GM23338 (cell line): ENCODE results near the gene SLC35A3. TPM values are rescaled to one million over a fixed set of nuclear protein-coding genes. Genes with fewer than 3 reads are reported as not detected.

Experiments used
- ATAC-seq: fragments of 200-7000 bp; cut with Tn5 transposase; 3 replicates; pipeline ENCODE4 v1.9.1; 2020
- DNase-seq: peaks from one replicate; pipeline ENCODE4 v3.0.0-alpha.2; 2015; ENCODE audit warnings: low spot score
- H2AFZ ChIP-seq: fragments of 200-600 bp; sonication (generic); 2 replicates; pipeline ENCODE4 v1.8.0; 2016; ENCODE audit warnings: antibody characterized with exemption, mild to moderate bottlenecking, moderate library complexity
- H3F3A ChIP-seq: fragments of 200-600 bp; sonication (generic); replicated peaks from 2 replicates; pipeline ENCODE4 v1.8.0; 2017; ENCODE audit warnings: antibody characterized with exemption, mixed run types, low read depth
- H3K27ac ChIP-seq: fragments of 200-600 bp; sonication (generic); 2 replicates; pipeline ENCODE4 v1.6.1; 2016; ENCODE audit warnings: low read depth
- H3K27me3 ChIP-seq: fragments of 200-600 bp; sonication (generic); 2 replicates; pipeline ENCODE4 v1.8.0; 2016; ENCODE audit warnings: mild to moderate bottlenecking, mixed run types, moderate library complexity; ENCODE audit not compliant: insufficient read depth
- H3K36me3 ChIP-seq: fragments of 200-600 bp; sonication (generic); 2 replicates; pipeline ENCODE4 v1.8.0; 2016; ENCODE audit warnings: mild to moderate bottlenecking; ENCODE audit not compliant: insufficient read depth
- H3K4me1 ChIP-seq: fragments of 200-600 bp; sonication (generic); 2 replicates; pipeline ENCODE4 v1.8.0; 2016; ENCODE audit warnings: mild to moderate bottlenecking, moderate library complexity; ENCODE audit not compliant: insufficient read depth
- H3K4me2 ChIP-seq: fragments of 200-600 bp; sonication (generic); 2 replicates; pipeline ENCODE4 v1.7.1; 2017; ENCODE audit warnings: mixed run types
- H3K4me3 ChIP-seq: fragments of 200-600 bp; sonication (generic); 2 replicates; pipeline ENCODE4 v1.6.1; 2016; ENCODE audit warnings: mixed run types
- H3K79me2 ChIP-seq: fragments of 200-600 bp; sonication (generic); replicated peaks from 2 replicates; pipeline ENCODE4 v1.8.0; 2017; ENCODE audit warnings: mild to moderate bottlenecking; ENCODE audit not compliant: insufficient read depth
- H3K9me2 ChIP-seq: fragments of 200-600 bp; sonication (generic); 2 replicates; pipeline ENCODE4 v1.8.0; 2017; ENCODE audit not compliant: insufficient read depth
- H4K20me1 ChIP-seq: fragments of 200-600 bp; sonication (generic); replicated peaks from 2 replicates; pipeline ENCODE4 v1.8.0; 2017; ENCODE audit warnings: mild to moderate bottlenecking; ENCODE audit not compliant: insufficient read depth
- H3K27ac Mint-ChIP-seq: 2 replicates; pipeline ENCODE4 v1.8.0; 2020; ENCODE audit warnings: inconsistent platforms, mild to moderate bottlenecking, moderate library complexity, mixed read lengths
- H3K27me3 Mint-ChIP-seq: 3 replicates; pipeline ENCODE4 v1.8.0; 2022; ENCODE audit warnings: low read depth, mild to moderate bottlenecking, moderate library complexity, mixed read lengths, inconsistent platforms; ENCODE audit not compliant: insufficient read depth, poor library complexity
- H3K36me3 Mint-ChIP-seq: 3 replicates; pipeline ENCODE4 v1.8.0; 2021; ENCODE audit warnings: low read depth, mild to moderate bottlenecking, inconsistent platforms, moderate library complexity, mixed read lengths
- H3K4me1 Mint-ChIP-seq: 3 replicates; pipeline ENCODE4 v1.8.0; 2020; ENCODE audit warnings: mild to moderate bottlenecking, inconsistent platforms, mixed read lengths
- H3K4me3 Mint-ChIP-seq: 3 replicates; pipeline ENCODE4 v1.8.0; 2021; ENCODE audit warnings: moderate library complexity, mild to moderate bottlenecking, inconsistent platforms, mixed read lengths
- H3K9me3 Mint-ChIP-seq: 3 replicates; pipeline ENCODE4 v1.8.0; 2020; ENCODE audit warnings: moderate library complexity, mild to moderate bottlenecking, inconsistent platforms, mixed read lengths
- CTCF ChIP-seq, 2 experiments: fragments of 200-600 bp in 1 of 2; sonication (generic) in 1 of 2; conservative IDR thresholded peaks; 2 replicates each; pipeline versions ENCODE4 v1.5.1 to v1.6.1; 2016 to 2017; ENCODE audit warnings: antibody characterized with exemption in 2 of 2, low read depth in 2 of 2, mild to moderate bottlenecking in 2 of 2, moderate library complexity in 1 of 2
- ETS1 ChIP-seq: IDR thresholded peaks from 2 replicates; pipeline ENCODE4 v1.6.1; 2016; ENCODE audit warnings: antibody characterized with exemption
- EZH2phosphoT487 ChIP-seq: fragments of 200-600 bp; sonication (generic); IDR thresholded peaks from one replicate; pipeline ENCODE4 v1.8.1; 2018; ENCODE audit warnings: antibody characterized with exemption; ENCODE audit not compliant: unreplicated experiment
- JUNB ChIP-seq: IDR thresholded peaks from one replicate; pipeline ENCODE4 v1.6.1; 2016; ENCODE audit warnings: antibody characterized with exemption; ENCODE audit not compliant: unreplicated experiment
- NANOG ChIP-seq: IDR thresholded peaks from 2 replicates; pipeline ENCODE4 v1.6.1; 2016; ENCODE audit warnings: antibody characterized with exemption, borderline replicate concordance
- REST ChIP-seq: IDR thresholded peaks from one replicate; pipeline ENCODE4 v1.6.1; 2018; ENCODE audit warnings: antibody characterized with exemption; ENCODE audit not compliant: unreplicated experiment
- STAT1 ChIP-seq: IDR thresholded peaks from one replicate; pipeline ENCODE4 v1.6.1; 2016; ENCODE audit warnings: antibody characterized with exemption; ENCODE audit not compliant: unreplicated experiment
- ZNF114 ChIP-seq: fragments of 250-450 bp; sonication (Bioruptor Pico); IDR thresholded peaks from 2 replicates; pipeline ENCODE4 v1.5.0; 2020; ENCODE audit warnings: mild to moderate bottlenecking, moderate library complexity
- ZNF331 ChIP-seq: fragments of 250-450 bp; sonication (Bioruptor Pico); IDR thresholded peaks from 2 replicates; pipeline ENCODE4 v1.5.0; 2020; ENCODE audit warnings: low read depth, mild to moderate bottlenecking, moderate library complexity
- ZNF462 ChIP-seq: fragments of 250-450 bp; sonication (Bioruptor Pico); IDR thresholded peaks from 2 replicates; pipeline ENCODE4 v1.5.0; 2020; ENCODE audit warnings: mild to moderate bottlenecking, moderate library complexity
- polyA plus RNA-seq: library from polyadenylated mRNA; unstranded; fragments of >200 nt; fragmentation: Nextera tagmentation; extraction: Ambion mirVana; gene quantifications from 2 replicates; pipeline ENCODE4 v1.2.1, GENCODE V29; 2016
- total RNA-seq: library from RNA; depleted of rRNA; stranded (reverse); fragments of >200 nt; shearing (Covaris generic); gene quantifications from 2 replicates; pipeline ENCODE4 v1.2.3, GENCODE V29; 2014

The SLC35A3 gene
- total and polyA plus RNA-seq, 2 experiments from 2014 or later, result 7.6 to 27.2 TPM

- no peak for ATAC-seq
- no peaks in the 10 kb centered on the region for H3K36me3 ChIP-seq
- no peak overlapping the region for H3K4me2 ChIP-seq
These were observed 24.7 kb downstream of the SLC35A3 start for GRCh38 chr1:99994496-99994895.

GRCh38 chr1:99996951-99997350 is 27.2 kb downstream of the SLC35A3 start:
- peaks cover 7% of the 10 kb centered on the region; the same call in 2 of the 3 replicates for H3K9me3 Mint-ChIP-seq
- H3K27me3 Mint-ChIP-seq, result no peaks in the 10 kb centered on the region
- Histone ChIP-seq H3K27ac (no peak overlapping the region), H3K36me3 (no peaks in the 10 kb centered on the region), H3F3A (no peaks in the 10 kb centered on the region), H4K20me1 (no peaks in the 10 kb centered on the region), H3K4me1 (no peaks in the 10 kb centered on the region), H3K79me2 (peaks cover 4% of the 10 kb centered on the region), H3K27me3 (no peaks in the 10 kb centered on the region), H3K4me2 (no peak overlapping the region), H3K4me3 (no peak overlapping the region), H3K9me2 (no peaks in the 10 kb centered on the region), H2AFZ (no peak overlapping the region)
- no peaks in the 10 kb centered on the region; the same call in 2 of the 3 replicates for H3K4me1 Mint-ChIP-seq
- DNase-seq (no peak), ATAC-seq (no peak)
- H3K36me3 Mint-ChIP-seq, result peaks cover 19% of the 10 kb centered on the region; the same call in 2 of the 3 replicates
- H3K27ac Mint-ChIP-seq, result no peak overlapping the region
- no peak overlapping the region for H3K4me3 Mint-ChIP-seq
- TF ChIP-seq ZNF462 (CRISPR knock-in tag) (no peak), CTCF (conservative IDR thresholded peaks at IDR 0.05; ENCODE audit: low read depth in 2 of 2) (no peak), ZNF331 (CRISPR knock-in tag) (no peak), ETS1 (no peak), JUNB (no peak), STAT1 (no peak), REST (no peak), EZH2phosphoT487 (no peak)

More at GRCh38 chr1:99994496-99994895, 24.7 kb downstream of the SLC35A3 start:
- no peaks in the 10 kb centered on the region for H3K27me3 ChIP-seq
- H3K4me3 ChIP-seq, result no peak overlapping the region
- no peak overlapping the region for H3K27ac Mint-ChIP-seq
- H3K36me3 Mint-ChIP-seq, result peaks cover 38% of the 10 kb centered on the region; the same call in 2 of the 3 replicates
- H3K9me3 Mint-ChIP-seq, result peaks cover 14% of the 10 kb centered on the region; the same call in 2 of the 3 replicates
- H3F3A ChIP-seq, result no peaks in the 10 kb centered on the region
- H3K4me1 ChIP-seq, result no peaks in the 10 kb centered on the region
- H4K20me1 ChIP-seq, result no peaks in the 10 kb centered on the region; the same call in 1 of the 2 replicates
- no peak overlapping the region for H3K27ac ChIP-seq
- no peak overlapping the region for H2AFZ ChIP-seq
- DNase-seq, result no peak
- H3K4me3 Mint-ChIP-seq, result no peak overlapping the region
- no peaks in the 10 kb centered on the region; the same call in 2 of the 3 replicates for H3K4me1 Mint-ChIP-seq
- no peaks in the 10 kb centered on the region for H3K27me3 Mint-ChIP-seq
- peaks cover 4% of the 10 kb centered on the region; the same call in 1 of the 2 replicates for H3K79me2 ChIP-seq
- TF ChIP-seq NANOG (no peak), ZNF114 (CRISPR knock-in tag) (no peak)
- no peaks in the 10 kb centered on the region for H3K9me2 ChIP-seq
